Hindlimb muscle (tissue), 1 donor: ENCODE data around the gene LRRC75B. TPM values are rescaled to one million over a fixed set of nuclear protein-coding genes. Genes with fewer than 3 reads are reported as not detected.
"Not testable (repeated sequence)": the region's sequence is repeated elsewhere in the genome, so short reads cannot be mapped to it uniquely, and the experiment has no call there.

Source experiments
- DNase-seq: peaks from one replicate; pipeline ENCODE4 v3.0.0-alpha.2; 2013
- polyA plus RNA-seq: library from polyadenylated mRNA; unstranded; fragments of 120-200 nt; gene quantifications from one replicate; pipeline ENCODE4 v1.2.1, GENCODE V29; 2013; ENCODE audit not compliant: insufficient read length

Gene LRRC75B
- polyA plus RNA-seq, 1 donor = 9.2 TPM

DNA sequence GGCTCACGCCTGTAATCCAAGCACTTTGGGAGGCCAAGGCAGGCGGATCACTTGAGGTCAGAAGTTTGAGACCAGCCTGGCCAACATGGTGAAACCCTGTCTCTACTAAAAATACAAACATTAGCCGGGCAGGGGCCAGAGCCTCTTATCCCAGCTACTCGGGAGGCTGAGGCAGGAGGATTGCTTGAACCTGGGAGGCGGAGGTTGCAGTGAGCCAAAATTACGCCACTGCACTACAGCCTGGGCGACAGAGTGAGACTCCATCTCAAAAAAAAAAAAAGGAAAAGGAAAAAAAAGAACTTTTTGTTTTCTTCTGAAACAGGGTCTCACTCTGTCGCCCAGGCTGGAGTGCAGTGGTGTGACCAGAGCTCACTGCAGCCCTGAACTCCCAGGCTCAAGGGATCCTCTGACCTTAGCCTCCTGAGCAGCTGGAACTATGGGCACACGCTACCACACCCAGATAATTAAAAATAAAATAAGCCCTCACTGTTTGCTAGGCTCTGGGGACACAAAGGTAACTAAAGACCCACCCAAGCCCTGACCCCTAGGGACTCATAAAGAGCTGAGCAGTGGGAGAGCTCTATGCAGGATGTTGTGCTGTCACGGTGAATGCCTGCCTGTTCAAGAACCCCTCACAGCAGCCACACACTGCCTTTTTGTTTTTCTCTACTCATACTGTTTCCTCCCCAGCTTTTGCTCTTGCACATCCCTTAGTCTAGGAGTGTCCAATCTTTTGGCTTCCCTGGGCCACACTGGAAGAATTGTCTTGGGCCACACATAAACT lies 40.2 kb downstream of the LRRC75B start:
- DNase-seq = not testable (repeated sequence)

- no peak for DNase-seq
Observed at GRCh38 chr22:24550902-24551435, 41.9 kb downstream of the LRRC75B start.

- DNase-seq = no peak
Observed at GRCh38 chr22:24550028-24550901, 42.6 kb downstream of the LRRC75B start.

- no peak for DNase-seq
Observed at GRCh38 chr22:24548812-24549211, 44.1 kb downstream of the LRRC75B start.

DNA sequence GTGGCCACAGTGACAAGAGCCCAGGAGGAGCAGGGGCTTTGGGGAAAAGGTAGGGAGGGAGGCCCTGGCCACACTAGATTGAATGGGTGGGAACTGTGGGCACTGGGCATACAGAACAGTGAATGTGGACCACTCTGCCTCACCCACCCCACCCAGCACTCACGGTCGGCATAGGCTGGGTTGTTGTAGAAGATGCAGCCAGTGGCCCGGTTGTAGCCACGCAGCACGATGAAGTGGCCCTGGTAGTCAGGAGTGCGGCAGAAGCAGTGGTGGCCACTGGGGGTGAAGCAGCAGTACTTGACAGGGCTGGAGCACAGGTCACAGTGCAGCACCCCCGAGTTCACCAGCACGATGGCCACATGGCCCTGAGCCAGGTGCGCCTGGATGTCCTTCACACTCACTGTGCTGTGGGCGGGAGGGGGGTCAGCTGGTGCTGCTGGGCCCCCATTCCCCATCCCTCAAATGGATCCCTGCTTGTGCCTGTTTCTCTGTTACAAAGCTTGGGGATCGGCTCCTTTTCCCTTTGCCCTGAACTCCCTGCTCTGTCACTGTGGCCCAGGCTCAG lies 49.1 kb downstream of the LRRC75B start:
- no peak for DNase-seq

DNA sequence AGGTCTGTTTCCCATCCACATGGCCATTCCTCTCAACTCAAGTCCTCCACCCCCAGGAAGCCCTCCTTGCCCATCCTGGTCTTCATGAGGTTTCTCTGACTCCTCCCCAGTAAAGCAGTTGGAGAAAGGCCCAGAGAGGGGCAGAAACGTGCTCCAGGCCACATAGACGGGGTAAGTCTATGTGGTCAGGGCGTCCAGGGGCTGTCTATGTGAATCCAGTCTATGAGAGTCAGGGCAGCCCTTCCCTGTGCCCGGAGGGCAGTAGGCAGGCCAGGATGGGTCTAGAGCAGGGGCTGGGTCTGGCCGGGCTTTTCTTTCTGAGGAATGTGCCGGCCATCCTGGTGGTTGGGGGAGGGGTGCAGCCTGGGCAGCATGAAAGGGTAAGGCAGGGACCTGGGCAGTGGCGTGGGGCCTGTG lies 49.7 kb downstream of the LRRC75B start:
- no peak for DNase-seq

GRCh38 chr22:24542641-24543040 lies 50.2 kb downstream of the LRRC75B start:
- DNase-seq = no peak

GRCh38 chr22:24541681-24542515 lies 51.0 kb downstream of the LRRC75B start:
- DNase-seq = no peak

DNA sequence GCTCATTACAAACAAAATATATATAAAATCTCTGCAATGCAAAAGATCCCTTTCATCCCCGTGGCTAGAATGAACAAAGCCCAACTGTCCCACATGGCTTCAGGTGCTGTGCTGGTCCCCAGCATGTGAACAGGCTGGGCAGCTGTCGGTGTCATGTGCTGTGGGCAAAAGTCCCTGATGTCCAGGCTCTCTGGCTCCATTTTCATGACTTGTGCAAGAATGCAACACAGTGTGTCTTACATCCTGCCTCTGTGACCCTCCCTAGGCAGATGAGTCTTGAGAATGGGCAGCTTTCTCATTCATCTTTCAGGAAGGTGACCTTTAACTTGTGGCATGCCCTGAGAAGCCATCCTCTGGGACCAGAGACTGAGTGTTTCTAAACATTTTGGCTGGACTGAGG lies 52.4 kb downstream of the LRRC75B start:
- no peak for DNase-seq

DNA sequence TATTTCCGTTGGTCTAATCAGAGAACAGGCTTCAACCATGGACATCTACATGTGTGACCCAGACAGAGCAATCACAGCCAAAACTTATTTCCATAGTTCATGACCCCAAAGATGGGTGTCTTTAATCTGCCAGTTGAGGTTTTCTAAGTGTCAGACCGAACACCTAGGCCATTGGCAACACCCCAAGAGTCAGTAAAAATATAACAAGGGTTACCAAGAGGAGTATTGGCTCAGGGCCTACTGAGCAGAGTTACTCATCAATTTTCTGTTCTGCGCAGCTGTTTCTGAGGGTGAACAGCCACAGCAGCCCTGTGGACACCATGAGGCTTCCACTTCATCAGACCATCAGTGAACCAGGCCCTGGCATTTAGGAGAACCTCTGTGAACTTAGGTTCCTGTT lies 56.8 kb downstream of the LRRC75B start:
- no peak for DNase-seq

Other genes starting within 250 kb of the LRRC75B start
- gene ADORA2A, start 165.5 kb downstream of the LRRC75B start, polyA plus RNA-seq = 11.2 TPM
- gene UPB1, start 97.7 kb downstream of the LRRC75B start, polyA plus RNA-seq = 0.40 TPM
- gene GUCD1, start 37.9 kb downstream of the LRRC75B start, polyA plus RNA-seq = 71.0 TPM
- gene SNRPD3, start 37.1 kb downstream of the LRRC75B start, polyA plus RNA-seq = 110 TPM
- gene GGT1, start 10.1 kb upstream of the LRRC75B start, polyA plus RNA-seq = 3.9 TPM
- 0.06 TPM for gene PIWIL3, start 181.6 kb upstream of the LRRC75B start, polyA plus RNA-seq
- 0.19 TPM for gene SGSM1, start 213.1 kb upstream of the LRRC75B start, polyA plus RNA-seq